ENCODE results near the gene NUP214.

DNA sequence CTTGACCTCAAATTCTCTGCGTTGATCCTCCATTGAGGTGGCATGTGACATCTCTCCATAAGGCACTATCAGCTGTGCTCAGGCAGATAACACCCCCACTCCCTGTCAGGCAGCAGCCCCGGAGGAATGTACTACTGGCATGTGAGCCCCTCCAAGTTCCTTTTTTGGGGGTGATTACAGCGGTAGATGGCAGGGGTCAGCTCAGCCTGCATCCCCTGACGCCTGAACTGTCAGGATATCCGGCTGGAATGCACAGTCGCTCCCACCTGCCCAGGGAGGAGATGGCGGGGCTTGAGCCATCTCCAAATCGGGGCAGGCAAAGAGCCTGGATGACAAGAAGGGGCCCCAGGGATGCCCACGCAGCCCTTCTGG is 110.1 kb downstream of the NUP214 start:
- TF ChIP-seq NFRKB (IDR thresholded peaks at IDR 0.05) (no peak), SUZ12 (IDR thresholded peaks at IDR 0.05) (no peak)
